ENCODE data around the gene KIAA2012.
A peak's percentile ranks its signal among the peaks of the same experiment; 100 is the strongest.

KIAA2012 gene

GRCh38 chr2:202098291-202098690 lies 25.2 kb downstream of the KIAA2012 start:
- no peak overlapping the region for H3K4me3 ChIP-seq (ENCODE audit: low read depth, low read length)
- DNase-seq (ENCODE audit: low read depth), result peak; percentile 57
- TF ChIP-seq CTCF (conservative IDR thresholded peaks at IDR 0.05; ENCODE audit: low read depth, low read length), result no peak

- H3K4me3 ChIP-seq (ENCODE audit: low read depth, low read length), result no peak overlapping the region
- TF ChIP-seq CTCF (conservative IDR thresholded peaks at IDR 0.05; ENCODE audit: low read depth, low read length), result no peak
These were observed 26.5 kb downstream of the KIAA2012 start for GRCh38 chr2:202099515-202099914.

GRCh38 chr2:202100176-202100575 lies 27.1 kb downstream of the KIAA2012 start:
- H3K4me3 ChIP-seq (ENCODE audit: low read depth, low read length), result no peak overlapping the region
- no peak for DNase-seq (ENCODE audit: low read depth)
- no peak for TF ChIP-seq CTCF (conservative IDR thresholded peaks at IDR 0.05; ENCODE audit: low read depth, low read length)

More at GRCh38 chr2:202099515-202099914, 26.5 kb downstream of the KIAA2012 start:
- no peak for DNase-seq (ENCODE audit: low read depth)

GRCh38 chr2:202101026-202101579 lies 28.0 kb downstream of the KIAA2012 start:
- no peak for DNase-seq (ENCODE audit: low read depth)
- no peak for TF ChIP-seq CTCF (conservative IDR thresholded peaks at IDR 0.05; ENCODE audit: low read depth, low read length)
- H3K4me3 ChIP-seq (ENCODE audit: low read depth, low read length), result no peak overlapping the region

- H3K4me3 ChIP-seq (ENCODE audit: low read depth, low read length), result no peak overlapping the region
- DNase-seq (ENCODE audit: low read depth), result no peak
- no peak for TF ChIP-seq CTCF (conservative IDR thresholded peaks at IDR 0.05; ENCODE audit: low read depth, low read length)
These were observed 29.5 kb downstream of the KIAA2012 start for GRCh38 chr2:202102425-202103000.

- TF ChIP-seq CTCF (conservative IDR thresholded peaks at IDR 0.05; ENCODE audit: low read depth, low read length), result peak; percentile 89
- DNase-seq (ENCODE audit: low read depth), result peak; percentile 80
- no peak overlapping the region for H3K4me3 ChIP-seq (ENCODE audit: low read depth, low read length)
These were observed 31.3 kb downstream of the KIAA2012 start for GRCh38 chr2:202104286-202104870.

- no peak overlapping the region for H3K4me3 ChIP-seq (ENCODE audit: low read depth, low read length)
- no peak for TF ChIP-seq CTCF (conservative IDR thresholded peaks at IDR 0.05; ENCODE audit: low read depth, low read length)
- no peak for DNase-seq (ENCODE audit: low read depth)
These were observed 32.0 kb downstream of the KIAA2012 start for GRCh38 chr2:202105025-202105424.
